ENCODE results near the gene PARD3. TPM values are rescaled to one million over a fixed set of nuclear protein-coding genes. Genes with fewer than 3 reads are reported as not detected.

PARD3 gene
- total RNA-seq, 6 donors from 2014 or later, result 30.6 to 108 (median 50.6) TPM

- no peaks in the 10 kb centered on the region for H3K27me3 ChIP-seq
- DNase-seq (no peak), ATAC-seq (ENCODE audit: low FRiP score in 2 of 2) (peak in 1 of 2 donors; percentile 32)
- H3K4me3 ChIP-seq, result no peak overlapping the region
- no peaks in the 10 kb centered on the region for H3K9me3 ChIP-seq
- 22 to 32% methylated on average over 4 of the region's 4 CpGs for WGBS, 2 donors
- no peaks in the 10 kb centered on the region for H3K36me3 ChIP-seq
- peaks cover 5 to 12% (median 9%) of the 10 kb centered on the region in 4 donors for H3K4me1 ChIP-seq
- H3K27ac ChIP-seq, result no peak overlapping the region
- TF ChIP-seq CTCF (IDR thresholded peaks at IDR 0.05), result no peak
- TF ChIP-seq POLR2AphosphoS5 (IDR thresholded peaks at IDR 0.05), result no peak
- no peak for TF ChIP-seq EP300 (IDR thresholded peaks at IDR 0.05)
- TF ChIP-seq POLR2A (IDR thresholded peaks at IDR 0.05), result no peak
These were observed 614.7 kb downstream of the PARD3 start for GRCh38 chr10:34200355-34200901.

GRCh38 chr10:34198953-34199352 lies 616.1 kb downstream of the PARD3 start:
- Histone ChIP-seq H3K27me3 (no peaks in the 10 kb centered on the region), H3K27ac (no peak overlapping the region), H3K4me1 (peaks cover 10 to 19% (median 17%) of the 10 kb centered on the region in 4 donors), H3K36me3 (no peaks in the 10 kb centered on the region), H3K9me3 (no peaks in the 10 kb centered on the region), H3K4me3 (no peak overlapping the region)
- no peak for DNase-seq
- ATAC-seq (ENCODE audit: low FRiP score in 2 of 2), result no peak
- WGBS, 2 donors, result 91 to 100% methylated on average over 2 of the region's 2 CpGs
- TF ChIP-seq POLR2AphosphoS5 (IDR thresholded peaks at IDR 0.05) (no peak), POLR2A (IDR thresholded peaks at IDR 0.05) (no peak), EP300 (IDR thresholded peaks at IDR 0.05) (no peak), CTCF (IDR thresholded peaks at IDR 0.05) (no peak)

DNA sequence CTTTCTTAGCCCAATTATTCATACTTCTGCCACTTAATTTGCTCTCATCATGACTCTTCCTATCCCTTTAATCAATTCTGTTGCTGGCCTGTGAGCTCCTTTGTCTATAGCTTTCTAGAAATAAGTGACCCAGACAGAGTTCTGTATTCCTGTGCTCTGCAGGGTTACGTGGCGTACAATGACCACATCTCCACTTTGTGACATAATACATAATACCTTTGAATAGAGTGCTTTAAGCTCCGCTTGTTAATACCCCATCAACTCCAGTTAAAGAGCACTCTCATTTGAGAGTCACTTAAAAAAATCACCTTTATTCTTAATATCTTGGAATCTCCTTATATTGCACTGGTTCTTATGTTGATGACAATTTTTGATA lies 619.0 kb downstream of the PARD3 start:
- Histone ChIP-seq H3K36me3 (no peaks in the 10 kb centered on the region), H3K27ac (peak overlapping the region in 3 of 4 donors; percentile 11 to 30 (median 30)), H3K4me1 (peaks cover 10 to 19% (median 19%) of the 10 kb centered on the region in 4 donors), H3K4me3 (no peak overlapping the region), H3K9me3 (no peaks in the 10 kb centered on the region), H3K27me3 (no peaks in the 10 kb centered on the region)
- WGBS, 2 donors, result 70 to 77% methylated on average over 3 of the region's 3 CpGs
- ATAC-seq (ENCODE audit: low FRiP score in 2 of 2), result no peak
- DNase-seq, result no peak
- TF ChIP-seq POLR2AphosphoS5 (IDR thresholded peaks at IDR 0.05) (no peak), CTCF (IDR thresholded peaks at IDR 0.05) (no peak), EP300 (IDR thresholded peaks at IDR 0.05) (no peak), POLR2A (IDR thresholded peaks at IDR 0.05) (no peak)

DNA sequence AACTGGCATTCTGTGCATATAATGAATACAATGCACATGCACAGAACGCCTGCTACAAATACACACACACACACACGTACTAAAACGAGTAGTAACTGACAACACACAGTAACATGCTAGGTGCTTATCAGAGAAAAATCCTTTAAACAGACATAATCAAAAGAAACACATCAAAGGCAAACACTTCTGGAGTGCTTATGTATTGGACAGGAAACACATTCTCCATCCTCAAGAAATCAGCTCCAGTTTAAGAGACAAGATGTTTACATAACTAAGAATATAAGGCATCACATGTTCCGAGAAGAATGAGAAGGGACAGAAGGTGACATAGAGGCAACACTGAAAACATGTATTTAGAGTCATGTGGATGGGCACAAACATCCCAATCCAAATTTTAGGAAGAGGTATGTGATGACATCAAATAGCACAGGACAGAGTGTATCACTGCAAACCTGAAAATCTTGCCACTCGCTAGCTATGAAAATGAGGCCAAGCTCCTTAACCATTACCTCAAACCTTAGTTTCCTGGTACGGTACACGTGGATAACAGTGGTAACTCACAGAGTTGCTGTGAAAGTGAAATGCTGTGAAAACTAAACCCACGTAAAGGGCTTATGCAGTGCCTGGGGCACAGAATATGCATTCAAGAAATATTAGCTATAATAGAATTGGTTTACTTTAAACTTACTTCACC lies 619.6 kb downstream of the PARD3 start:
- ATAC-seq (ENCODE audit: low FRiP score in 2 of 2), result peak; percentile 25 to 54
- H3K27ac ChIP-seq, result peak overlapping the region in 3 of 4 donors; percentile 11 to 30 (median 30)

More for the DNA sequence above, 619.6 kb downstream of the PARD3 start:
- peak in 1 of 4 donors; percentile 2 for TF ChIP-seq EP300 (IDR thresholded peaks at IDR 0.05)
- no peak for TF ChIP-seq CTCF (IDR thresholded peaks at IDR 0.05)
- Histone ChIP-seq H3K4me1 (peaks cover 10 to 19% (median 16%) of the 10 kb centered on the region in 4 donors), H3K36me3 (no peaks in the 10 kb centered on the region), H3K9me3 (no peaks in the 10 kb centered on the region), H3K27me3 (no peaks in the 10 kb centered on the region), H3K4me3 (no peak overlapping the region)
- DNase-seq, result no peak
- WGBS, 2 donors, result 35 to 49% methylated on average over 8 of the region's 8 CpGs
